HG03135 (cell line): ENCODE data around the gene CCL28.
A peak's percentile ranks its signal among the peaks of the same experiment; 100 is the strongest.
"Not testable (repeated sequence)": the region's sequence is repeated elsewhere in the genome, so short reads cannot be mapped to it uniquely, and the experiment has no call there.

ENCODE experiments used
- ATAC-seq: cut with Tn5 transposase; IDR thresholded peaks from one replicate; pipeline ENCODE4 v1.9.1; 2021; ENCODE audit warnings: mild to moderate bottlenecking, moderate library complexity; ENCODE audit not compliant: unreplicated experiment

CCL28 gene

GRCh38 chr5:43411495-43411894, 696 bp downstream of the CCL28 start:
- ATAC-seq: no peak

GRCh38 chr5:43410414-43410813, 1.8 kb downstream of the CCL28 start:
- ATAC-seq: no peak

GRCh38 chr5:43409809-43410271, 2.4 kb downstream of the CCL28 start:
- ATAC-seq: no peak

GRCh38 chr5:43402524-43403066, 9.6 kb downstream of the CCL28 start:
- not testable (repeated sequence) for ATAC-seq

- ATAC-seq: no peak
Measured at GRCh38 chr5:43401827-43402226, 10.4 kb downstream of the CCL28 start.

- ATAC-seq: no peak
Measured at GRCh38 chr5:43400082-43400481, 12.1 kb downstream of the CCL28 start.

- peak; percentile 91 for ATAC-seq
Measured at GRCh38 chr5:43396762-43397304, 15.4 kb downstream of the CCL28 start.

- no peak for ATAC-seq
Measured at GRCh38 chr5:43390471-43390870, 21.7 kb downstream of the CCL28 start.

GRCh38 chr5:43389679-43390329, 22.4 kb downstream of the CCL28 start:
- peak; percentile 54 for ATAC-seq

- no peak for ATAC-seq
Measured at GRCh38 chr5:43386960-43387362, 25.2 kb downstream of the CCL28 start.

GRCh38 chr5:43376496-43377140, 35.6 kb downstream of the CCL28 start:
- no peak for ATAC-seq

- no peak for ATAC-seq
Measured at GRCh38 chr5:43371821-43372220, 40.4 kb downstream of the CCL28 start.

- ATAC-seq: no peak
Measured at GRCh38 chr5:43370352-43370751, 41.8 kb downstream of the CCL28 start.

GRCh38 chr5:43369651-43370050, 42.5 kb downstream of the CCL28 start:
- no peak for ATAC-seq

GRCh38 chr5:43367909-43368669, 44.1 kb downstream of the CCL28 start:
- no peak for ATAC-seq

- ATAC-seq: no peak
Measured at GRCh38 chr5:43367453-43367852, 44.7 kb downstream of the CCL28 start.

GRCh38 chr5:43366680-43367246, 45.4 kb downstream of the CCL28 start:
- not testable (repeated sequence) for ATAC-seq

GRCh38 chr5:43365155-43365554, 47.0 kb downstream of the CCL28 start:
- not testable (repeated sequence) for ATAC-seq

- ATAC-seq: no peak
Measured at GRCh38 chr5:43363445-43364152, 48.6 kb downstream of the CCL28 start.

GRCh38 chr5:43362725-43363435, 49.3 kb downstream of the CCL28 start:
- ATAC-seq: no peak
